Measurements from ENCODE around the gene PTPRG.

GRCh38 chr3:62329971-62330370, 768.6 kb downstream of the PTPRG start:
- TF ChIP-seq, protein P1, sequence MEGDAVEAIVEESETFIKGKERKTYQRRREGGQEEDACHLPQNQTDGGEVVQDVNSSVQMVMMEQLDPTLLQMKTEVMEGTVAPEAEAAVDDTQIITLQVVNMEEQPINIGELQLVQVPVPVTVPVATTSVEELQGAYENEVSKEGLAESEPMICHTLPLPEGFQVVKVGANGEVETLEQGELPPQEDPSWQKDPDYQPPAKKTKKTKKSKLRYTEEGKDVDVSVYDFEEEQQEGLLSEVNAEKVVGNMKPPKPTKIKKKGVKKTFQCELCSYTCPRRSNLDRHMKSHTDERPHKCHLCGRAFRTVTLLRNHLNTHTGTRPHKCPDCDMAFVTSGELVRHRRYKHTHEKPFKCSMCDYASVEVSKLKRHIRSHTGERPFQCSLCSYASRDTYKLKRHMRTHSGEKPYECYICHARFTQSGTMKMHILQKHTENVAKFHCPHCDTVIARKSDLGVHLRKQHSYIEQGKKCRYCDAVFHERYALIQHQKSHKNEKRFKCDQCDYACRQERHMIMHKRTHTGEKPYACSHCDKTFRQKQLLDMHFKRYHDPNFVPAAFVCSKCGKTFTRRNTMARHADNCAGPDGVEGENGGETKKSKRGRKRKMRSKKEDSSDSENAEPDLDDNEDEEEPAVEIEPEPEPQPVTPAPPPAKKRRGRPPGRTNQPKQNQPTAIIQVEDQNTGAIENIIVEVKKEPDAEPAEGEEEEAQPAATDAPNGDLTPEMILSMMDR (IDR thresholded peaks at IDR 0.05 in 2 of 3, conservative IDR thresholded peaks at IDR 0.05 in 1 of 3; ENCODE audit: control insufficient read depth in 2 of 3, extremely low read depth in 1 of 3, insufficient read depth in 1 of 3, low read depth in 3 of 3, low read length in 3 of 3), result no peak
- TF ChIP-seq SMAD1 (IDR thresholded peaks at IDR 0.05; ENCODE audit: low read depth, partially characterized antibody) (no peak), TCF12 (IDR thresholded peaks at IDR 0.05; ENCODE audit: low read depth, low read length) (no peak), E2F8 (IDR thresholded peaks at IDR 0.05; ENCODE audit: low read depth, partially characterized antibody) (no peak), EZH2 (IDR thresholded peaks at IDR 0.05; ENCODE audit: borderline replicate concordance, control insufficient read depth, low read depth, low read length) (no peak), LARP7 (IDR thresholded peaks at IDR 0.05) (no peak), IKZF2 (IDR thresholded peaks at IDR 0.05) (no peak), SRF (IDR thresholded peaks at IDR 0.05; ENCODE audit: low read depth in 2 of 2, low read length in 2 of 2) (no peak), MYB (IDR thresholded peaks at IDR 0.05; ENCODE audit: borderline replicate concordance, low read depth, low read length) (no peak), NR2C2 (IDR thresholded peaks at IDR 0.05; ENCODE audit: borderline replicate concordance, control insufficient read depth, insufficient read length, low read depth) (no peak), NFIC (IDR thresholded peaks at IDR 0.05; ENCODE audit: low read depth, low read length) (no peak), EP300 (IDR thresholded peaks at IDR 0.05; ENCODE audit: borderline replicate concordance in 1 of 2, control insufficient read depth in 1 of 2, low read depth in 2 of 2, low read length in 2 of 2) (no peak), RAD51 (IDR thresholded peaks at IDR 0.05) (no peak), NRF1 (conservative IDR thresholded peaks at IDR 0.05; ENCODE audit: low read depth, low read length) (no peak)
